Measurements from ENCODE around the gene RTBDN.

RTBDN gene

DNA sequence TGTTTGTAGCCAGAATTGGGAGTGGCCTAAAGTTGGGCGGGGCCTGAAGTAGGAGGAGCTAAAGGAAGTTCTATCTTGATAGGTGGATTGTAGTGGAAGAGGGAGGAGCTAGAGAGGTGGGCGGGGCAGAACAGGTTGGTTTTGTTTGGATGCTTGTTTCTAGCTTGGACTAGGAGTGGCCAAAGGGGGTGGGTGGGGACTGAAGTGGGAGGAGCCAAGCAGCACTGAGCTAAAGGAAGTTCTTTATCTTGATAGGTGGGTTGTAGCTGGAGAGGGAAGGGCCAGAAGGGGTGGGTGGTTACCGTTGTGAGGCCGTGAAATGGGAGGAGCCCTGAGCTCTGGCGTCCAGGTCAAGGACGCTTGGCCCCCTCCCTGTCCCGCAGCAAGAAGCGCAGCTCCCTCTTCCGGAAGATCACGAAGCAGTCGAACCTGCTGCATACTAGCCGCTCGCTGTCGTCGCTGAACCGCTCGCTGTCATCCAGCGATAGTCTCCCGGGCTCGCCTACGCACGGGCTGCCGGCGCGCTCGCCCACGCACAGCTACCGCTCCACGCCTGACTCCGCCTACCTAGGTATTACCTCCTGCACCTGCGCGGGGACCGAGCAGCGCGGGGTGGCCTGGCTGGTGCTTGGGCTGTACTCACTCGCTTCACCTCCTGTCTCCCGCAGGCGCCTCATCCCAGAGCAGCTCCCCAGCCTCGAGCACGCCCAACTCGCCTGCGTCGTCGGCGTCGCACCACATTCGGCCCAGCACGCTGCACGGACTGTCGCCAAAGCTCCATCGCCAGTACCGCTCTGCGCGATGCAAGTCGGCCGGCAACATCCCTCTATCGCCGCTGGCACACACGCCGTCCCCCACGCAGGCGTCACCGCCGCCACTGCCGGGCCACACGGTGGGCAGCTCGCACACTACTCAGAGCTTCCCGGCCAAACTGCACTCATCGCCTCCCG, 38.8 kb upstream of the RTBDN start:
- Histone ChIP-seq H3K27me3 (ENCODE audit: control insufficient read depth, low read length) (no peaks in the 10 kb centered on the region), H3K79me2 (ENCODE audit: control insufficient read depth, low read length) (no peaks in the 10 kb centered on the region), H3K27ac (ENCODE audit: low read depth, low read length) (no peak overlapping the region), H3K4me1 (ENCODE audit: control insufficient read depth, low read length) (no peaks in the 10 kb centered on the region; the same call in 1 of the 2 replicates), H3F3A (ENCODE audit: control insufficient read depth, insufficient read depth) (peaks cover 5% of the 10 kb centered on the region; the same call in 1 of the 2 replicates), H4K20me1 (ENCODE audit: control insufficient read depth, insufficient read depth, low read depth, low read length) (no peaks in the 10 kb centered on the region), H3K36me3 (ENCODE audit: control insufficient read depth, low read length) (peaks cover 8% of the 10 kb centered on the region; the same call in 1 of the 2 replicates), H3K4me3 (ENCODE audit: low read length) (no peak overlapping the region), H3K9me2 (replicated peaks; ENCODE audit: control insufficient read depth, low read length) (no peaks in the 10 kb centered on the region), H3K9me3 (ENCODE audit: control insufficient read depth, insufficient read depth, low read length) (peaks cover 7% of the 10 kb centered on the region; the same call in 1 of the 2 replicates), H3K4me2 (ENCODE audit: low read length) (no peak overlapping the region)
- TF ChIP-seq, protein P1, sequence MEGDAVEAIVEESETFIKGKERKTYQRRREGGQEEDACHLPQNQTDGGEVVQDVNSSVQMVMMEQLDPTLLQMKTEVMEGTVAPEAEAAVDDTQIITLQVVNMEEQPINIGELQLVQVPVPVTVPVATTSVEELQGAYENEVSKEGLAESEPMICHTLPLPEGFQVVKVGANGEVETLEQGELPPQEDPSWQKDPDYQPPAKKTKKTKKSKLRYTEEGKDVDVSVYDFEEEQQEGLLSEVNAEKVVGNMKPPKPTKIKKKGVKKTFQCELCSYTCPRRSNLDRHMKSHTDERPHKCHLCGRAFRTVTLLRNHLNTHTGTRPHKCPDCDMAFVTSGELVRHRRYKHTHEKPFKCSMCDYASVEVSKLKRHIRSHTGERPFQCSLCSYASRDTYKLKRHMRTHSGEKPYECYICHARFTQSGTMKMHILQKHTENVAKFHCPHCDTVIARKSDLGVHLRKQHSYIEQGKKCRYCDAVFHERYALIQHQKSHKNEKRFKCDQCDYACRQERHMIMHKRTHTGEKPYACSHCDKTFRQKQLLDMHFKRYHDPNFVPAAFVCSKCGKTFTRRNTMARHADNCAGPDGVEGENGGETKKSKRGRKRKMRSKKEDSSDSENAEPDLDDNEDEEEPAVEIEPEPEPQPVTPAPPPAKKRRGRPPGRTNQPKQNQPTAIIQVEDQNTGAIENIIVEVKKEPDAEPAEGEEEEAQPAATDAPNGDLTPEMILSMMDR (IDR thresholded peaks at IDR 0.05; ENCODE audit: low read depth, low read length, poor library complexity, severe bottlenecking): no peak

GRCh38 chr19:12872255-12872654, 37.9 kb upstream of the RTBDN start:
- H3K27me3 ChIP-seq (ENCODE audit: control insufficient read depth, low read length): no peaks in the 10 kb centered on the region
- H3K4me1 ChIP-seq (ENCODE audit: control insufficient read depth, low read length): peaks cover 6% of the 10 kb centered on the region
- no peak overlapping the region for H3K27ac ChIP-seq (ENCODE audit: low read depth, low read length)
- TF ChIP-seq, protein P1 (IDR thresholded peaks at IDR 0.05; ENCODE audit: low read depth, low read length, poor library complexity, severe bottlenecking): no peak
- TF ChIP-seq EZH2phosphoT487 (IDR thresholded peaks at IDR 0.05; ENCODE audit: borderline replicate concordance, low read length): no peak
- H3K4me3 ChIP-seq (ENCODE audit: low read length): no peak overlapping the region
- no peaks in the 10 kb centered on the region for H4K20me1 ChIP-seq (ENCODE audit: control insufficient read depth, insufficient read depth, low read depth, low read length)
- peaks cover 5% of the 10 kb centered on the region; the same call in 1 of the 2 replicates for H3K36me3 ChIP-seq (ENCODE audit: control insufficient read depth, low read length)
- no peak overlapping the region for H3K4me2 ChIP-seq (ENCODE audit: low read length)
- H3K79me2 ChIP-seq (ENCODE audit: control insufficient read depth, low read length): no peaks in the 10 kb centered on the region
- peaks cover 5% of the 10 kb centered on the region; the same call in 1 of the 2 replicates for H3F3A ChIP-seq (ENCODE audit: control insufficient read depth, insufficient read depth)
- peaks cover 7% of the 10 kb centered on the region; the same call in 1 of the 2 replicates for H3K9me3 ChIP-seq (ENCODE audit: control insufficient read depth, insufficient read depth, low read length)
- H3K9me2 ChIP-seq (replicated peaks; ENCODE audit: control insufficient read depth, low read length): no peaks in the 10 kb centered on the region

GRCh38 chr19:12871681-12872080, 37.3 kb upstream of the RTBDN start:
- Histone ChIP-seq H3K36me3 (ENCODE audit: control insufficient read depth, low read length) (peaks cover 5% of the 10 kb centered on the region; the same call in 1 of the 2 replicates), H3K27me3 (ENCODE audit: control insufficient read depth, low read length) (no peaks in the 10 kb centered on the region)
- TF ChIP-seq, protein P1 (IDR thresholded peaks at IDR 0.05; ENCODE audit: low read depth, low read length, poor library complexity, severe bottlenecking): no peak

More at GRCh38 chr19:12871681-12872080, 37.3 kb upstream of the RTBDN start:
- peaks cover 5% of the 10 kb centered on the region; the same call in 1 of the 2 replicates for H3F3A ChIP-seq (ENCODE audit: control insufficient read depth, insufficient read depth)
- H3K4me2 ChIP-seq (ENCODE audit: low read length): no peak overlapping the region
- H3K9me3 ChIP-seq (ENCODE audit: control insufficient read depth, insufficient read depth, low read length): peaks cover 7% of the 10 kb centered on the region; the same call in 1 of the 2 replicates
- H3K4me1 ChIP-seq (ENCODE audit: control insufficient read depth, low read length): peaks cover 11% of the 10 kb centered on the region
- H3K4me3 ChIP-seq (ENCODE audit: low read length): no peak overlapping the region
- H3K79me2 ChIP-seq (ENCODE audit: control insufficient read depth, low read length): no peaks in the 10 kb centered on the region
- no peaks in the 10 kb centered on the region for H3K9me2 ChIP-seq (replicated peaks; ENCODE audit: control insufficient read depth, low read length)
- H4K20me1 ChIP-seq (ENCODE audit: control insufficient read depth, insufficient read depth, low read depth, low read length): no peaks in the 10 kb centered on the region
- H3K27ac ChIP-seq (ENCODE audit: low read depth, low read length): no peak overlapping the region
